NT2/D1 (cell line): ENCODE results near the gene C20orf96.
"Not testable (repeated sequence)": the region's sequence is repeated elsewhere in the genome, so short reads cannot be mapped to it uniquely, and the experiment has no call there.

ENCODE experiments used
- DNase-seq: peaks from one replicate; pipeline ENCODE4 v3.0.0-alpha.2; 2011; ENCODE audit warnings: low read depth, low spot score
- H3K27me3 ChIP-seq: 2 replicates; pipeline ENCODE4 v1.6.0; 2011; ENCODE audit warnings: mild to moderate bottlenecking; ENCODE audit not compliant: insufficient read length, insufficient read depth
- H3K36me3 ChIP-seq: 2 replicates; pipeline ENCODE4 v1.6.1; 2011; ENCODE audit warnings: mild to moderate bottlenecking, low read length, mixed read lengths; ENCODE audit not compliant: insufficient read depth, insufficient read length
- H3K4me1 ChIP-seq: 2 replicates; pipeline ENCODE4 v1.5.1; 2011; ENCODE audit not compliant: insufficient read depth, insufficient read length
- H3K4me3 ChIP-seq: 2 replicates; pipeline ENCODE4 v1.5.1; 2011; ENCODE audit warnings: low read depth; ENCODE audit not compliant: insufficient read length
- H3K9ac ChIP-seq: 2 replicates; pipeline ENCODE4 v1.6.0; 2011; ENCODE audit warnings: low read depth; ENCODE audit not compliant: insufficient read length
- H3K9me3 ChIP-seq: 2 replicates; pipeline ENCODE4 v1.5.1; 2011; ENCODE audit warnings: mild to moderate bottlenecking, low read length; ENCODE audit not compliant: insufficient read depth
- SUZ12 ChIP-seq: IDR thresholded peaks from 2 replicates; pipeline ENCODE4 v1.6.1; 2011; ENCODE audit not compliant: insufficient read length, insufficient read depth; ENCODE audit errors: extremely low read depth
- YY1 ChIP-seq: IDR thresholded peaks from 2 replicates; pipeline ENCODE4 v1.6.1; 2011; ENCODE audit not compliant: insufficient read length, insufficient read depth
- ZNF274 ChIP-seq: IDR thresholded peaks from 2 replicates; pipeline ENCODE4 v1.6.1; 2011; ENCODE audit warnings: mild to moderate bottlenecking, low read depth, low read length

Gene C20orf96

GRCh38 chr20:226958-227357 lies 63.6 kb downstream of the C20orf96 start, which contains the start of gene DEFB129:
Gene DEFB129 (plus strand): TSS chr20:227258. CDS start chr20:227289, 31 bp downstream.
- DNase-seq, result no peak
- Histone ChIP-seq H3K27me3 (peaks cover 1% of the 10 kb centered on the region), H3K36me3 (no peaks in the 10 kb centered on the region), H3K9me3 (no peaks in the 10 kb centered on the region), H3K4me1 (no peaks in the 10 kb centered on the region), H3K4me3 (no peak within 1 kb of the TSS), H3K9ac (no peak within 1 kb of the TSS)
- TF ChIP-seq YY1 (no peak), SUZ12 (no peak), ZNF274 (no peak)

DNA sequence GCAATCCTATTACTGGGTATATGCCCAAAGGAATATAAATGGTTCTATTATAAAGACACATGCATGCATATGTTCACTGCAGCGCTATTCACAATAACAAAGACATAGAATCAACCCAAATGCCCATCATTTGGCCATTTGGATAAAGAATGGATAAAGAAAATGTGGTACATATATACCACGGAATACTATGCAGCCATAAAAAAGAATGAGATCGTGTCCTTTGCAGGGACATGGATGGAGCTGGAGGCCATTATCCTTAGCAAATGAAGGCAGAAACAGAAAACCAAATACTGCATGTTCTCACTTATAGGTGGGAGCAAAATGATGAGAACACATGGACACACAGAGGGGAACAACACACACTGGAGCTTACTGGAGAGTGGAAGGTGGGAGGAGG lies 64.7 kb downstream of the C20orf96 start:
- not testable (repeated sequence) for H3K4me1 ChIP-seq, H3K9ac ChIP-seq, H3K4me3 ChIP-seq, H3K9me3 ChIP-seq, H3K27me3 ChIP-seq, DNase-seq, H3K36me3 ChIP-seq

DNA sequence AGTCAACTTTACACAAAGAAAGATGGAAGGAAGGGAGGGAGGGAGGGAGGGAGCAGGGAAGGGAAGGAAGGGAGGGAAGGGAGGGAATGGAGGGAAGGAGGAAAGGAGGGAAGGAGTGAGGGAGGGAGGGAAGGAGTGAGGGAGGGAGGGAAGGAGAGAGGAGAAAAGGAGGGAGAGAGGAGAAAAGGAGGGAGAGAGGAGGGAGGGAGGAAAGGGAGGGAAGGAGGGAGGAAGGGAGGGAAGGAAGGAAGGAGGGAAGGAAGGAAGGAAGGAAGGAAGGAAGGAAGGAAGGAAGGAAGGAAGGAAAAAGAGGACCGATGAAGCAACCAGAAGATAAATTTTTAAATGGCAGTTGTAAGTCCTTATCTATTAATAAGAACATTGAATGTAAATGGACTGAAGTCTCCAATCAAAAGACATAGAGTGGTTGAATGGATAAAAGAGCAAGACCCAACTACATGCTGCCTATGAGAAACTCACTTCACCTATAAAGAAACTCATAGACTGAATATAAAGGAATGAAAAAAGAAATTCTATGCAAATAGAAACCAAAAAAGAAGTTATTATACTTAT lies 69.2 kb downstream of the C20orf96 start:
- Histone ChIP-seq H3K4me3 (no peak overlapping the region), H3K36me3 (no peaks in the 10 kb centered on the region), H3K4me1 (no peaks in the 10 kb centered on the region), H3K9me3 (no peaks in the 10 kb centered on the region), H3K9ac (no peak overlapping the region), H3K27me3 (peaks cover 4% of the 10 kb centered on the region)
- DNase-seq, result no peak
- no peak for TF ChIP-seq ZNF274
- TF ChIP-seq YY1, result no peak
- no peak for TF ChIP-seq SUZ12
